ENCODE measurements around the gene PFKFB4. TPM values are rescaled to one million over a fixed set of nuclear protein-coding genes. Genes with fewer than 3 reads are reported as not detected.

The PFKFB4 gene
- total and polyA plus RNA-seq, 12 donors: 0.40 to 7.7 (median 1.2) TPM

DNA sequence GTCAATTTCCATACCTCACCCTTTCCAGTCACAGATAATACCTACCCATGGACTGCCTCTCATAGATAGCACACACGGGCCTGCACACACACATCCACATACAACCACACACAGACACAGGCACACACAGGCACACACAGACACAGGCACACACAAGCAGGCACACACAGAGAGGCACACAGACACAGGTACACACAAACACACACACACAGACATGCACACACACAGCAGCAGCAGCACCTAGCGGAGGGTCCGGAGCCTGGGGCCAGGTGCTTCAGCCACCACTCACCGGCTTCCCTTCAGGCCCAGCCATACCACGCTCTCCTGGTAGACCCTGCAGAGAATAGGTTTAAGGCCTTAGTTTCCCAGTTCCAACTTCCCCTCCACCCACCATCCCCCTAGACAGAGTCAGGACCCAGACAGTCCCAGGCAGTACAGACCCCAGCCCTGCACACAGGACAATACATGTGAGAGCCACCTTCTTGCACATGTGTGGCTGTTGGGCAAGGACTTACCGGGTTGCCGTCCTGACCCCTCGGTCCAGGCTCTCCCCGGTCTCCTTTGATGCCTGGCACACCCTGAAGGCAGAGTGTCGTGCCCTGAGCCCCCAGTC, 17.5 kb upstream of the PFKFB4 start:
- Histone ChIP-seq H3K9me3 (no peaks in the 10 kb centered on the region), H3K36me3 (peaks cover 0 to 27% (median 0%) of the 10 kb centered on the region in 9 donors), H3K4me3 (no peak overlapping the region), H3K27ac (no peak overlapping the region), H3K4me1 (no peaks in the 10 kb centered on the region), H3K27me3 (no peaks in the 10 kb centered on the region)
- DNase-seq: no peak
- intact Hi-C loops (cut with DNase I): no loop called here
- 93 to 96% methylated on average over 10 of the region's 10 CpGs for WGBS, 2 donors
- TF ChIP-seq, protein P1, sequence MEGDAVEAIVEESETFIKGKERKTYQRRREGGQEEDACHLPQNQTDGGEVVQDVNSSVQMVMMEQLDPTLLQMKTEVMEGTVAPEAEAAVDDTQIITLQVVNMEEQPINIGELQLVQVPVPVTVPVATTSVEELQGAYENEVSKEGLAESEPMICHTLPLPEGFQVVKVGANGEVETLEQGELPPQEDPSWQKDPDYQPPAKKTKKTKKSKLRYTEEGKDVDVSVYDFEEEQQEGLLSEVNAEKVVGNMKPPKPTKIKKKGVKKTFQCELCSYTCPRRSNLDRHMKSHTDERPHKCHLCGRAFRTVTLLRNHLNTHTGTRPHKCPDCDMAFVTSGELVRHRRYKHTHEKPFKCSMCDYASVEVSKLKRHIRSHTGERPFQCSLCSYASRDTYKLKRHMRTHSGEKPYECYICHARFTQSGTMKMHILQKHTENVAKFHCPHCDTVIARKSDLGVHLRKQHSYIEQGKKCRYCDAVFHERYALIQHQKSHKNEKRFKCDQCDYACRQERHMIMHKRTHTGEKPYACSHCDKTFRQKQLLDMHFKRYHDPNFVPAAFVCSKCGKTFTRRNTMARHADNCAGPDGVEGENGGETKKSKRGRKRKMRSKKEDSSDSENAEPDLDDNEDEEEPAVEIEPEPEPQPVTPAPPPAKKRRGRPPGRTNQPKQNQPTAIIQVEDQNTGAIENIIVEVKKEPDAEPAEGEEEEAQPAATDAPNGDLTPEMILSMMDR (IDR thresholded peaks at IDR 0.05): no peak
- no peak for ATAC-seq

GRCh38 chr3:48572517-48572916, 15.9 kb upstream of the PFKFB4 start:
- peaks cover 0 to 21% (median 0%) of the 10 kb centered on the region in 9 donors for H3K36me3 ChIP-seq
- no peak for DNase-seq
- intact Hi-C loops (cut with DNase I): no loop called here
- no peak overlapping the region for H3K27ac ChIP-seq
- 87 to 94% methylated on average over 7 of the region's 7 CpGs for WGBS, 2 donors
- TF ChIP-seq, protein P1 (IDR thresholded peaks at IDR 0.05): no peak
- H3K4me3 ChIP-seq: no peak overlapping the region
- no peak for ATAC-seq
- H3K27me3 ChIP-seq: no peaks in the 10 kb centered on the region
- H3K4me1 ChIP-seq: no peaks in the 10 kb centered on the region
- H3K9me3 ChIP-seq: no peaks in the 10 kb centered on the region

- TF ChIP-seq, protein P1 (IDR thresholded peaks at IDR 0.05): no peak
- WGBS, 2 donors: 88 to 92% methylated on average over 12 of the region's 12 CpGs
These were observed 15.3 kb upstream of the PFKFB4 start for GRCh38 chr3:48571938-48572337.

GRCh38 chr3:48569808-48570450, 13.3 kb upstream of the PFKFB4 start:
- intact Hi-C loops (cut with DNase I): no loop called here
- no peak for ATAC-seq

More at GRCh38 chr3:48571938-48572337, 15.3 kb upstream of the PFKFB4 start:
- Histone ChIP-seq H3K4me1 (no peaks in the 10 kb centered on the region), H3K4me3 (no peak overlapping the region), H3K27ac (no peak overlapping the region), H3K36me3 (peaks cover 0 to 15% (median 0%) of the 10 kb centered on the region in 9 donors), H3K27me3 (no peaks in the 10 kb centered on the region), H3K9me3 (no peaks in the 10 kb centered on the region)
- DNase-seq (no peak), ATAC-seq (no peak)
- intact Hi-C loops (cut with DNase I): no loop called here

More at GRCh38 chr3:48569808-48570450, 13.3 kb upstream of the PFKFB4 start:
- Histone ChIP-seq H3K4me3 (no peak overlapping the region), H3K36me3 (peaks cover 0 to 10% (median 0%) of the 10 kb centered on the region in 9 donors), H3K9me3 (no peaks in the 10 kb centered on the region), H3K27me3 (no peaks in the 10 kb centered on the region), H3K4me1 (peaks cover 0 to 17% (median 0%) of the 10 kb centered on the region in 9 donors), H3K27ac (no peak overlapping the region)
- TF ChIP-seq, protein P1 (IDR thresholded peaks at IDR 0.05): no peak
- 91% methylated on average over 18 of the region's 18 CpGs for WGBS, 2 donors
- DNase-seq: no peak

Measured in heart right ventricle (tissue), 16 donors.